Natural killer cell (primary cell): Measurements from ENCODE around the gene NSD2. TPM values are rescaled to one million over a fixed set of nuclear protein-coding genes. Genes with fewer than 3 reads are reported as not detected.

Experiments used
- ATAC-seq, 3 donors: fragments of 150-1000 bp in 2 of 3; fragments of 200-7000 bp in 1 of 3; cut with Tn5 transposase; 1 replicate in 1 of 3; 2 replicates in 2 of 3; pipeline ENCODE4 v1.10.0; 2021; ENCODE audit warnings: mild to moderate bottlenecking in 2 of 3, moderate library complexity in 2 of 3
- DNase-seq, 2 donors: peaks; one replicate each; pipeline versions ENCODE4 v3.0.0 to v3.0.0-alpha.2; 2013 to 2021; ENCODE audit warnings: mixed read lengths in 1 of 2
- H3K27ac ChIP-seq: one replicate; pipeline ENCODE4 v1.5.1; 2013; ENCODE audit warnings: mild to moderate bottlenecking, low read length
- H3K27me3 ChIP-seq: one replicate; pipeline ENCODE4 v1.6.1; 2013; ENCODE audit warnings: low read length; ENCODE audit not compliant: control insufficient read depth, insufficient read depth
- H3K36me3 ChIP-seq: one replicate; pipeline ENCODE4 v1.6.1; 2013; ENCODE audit warnings: low read length; ENCODE audit not compliant: control insufficient read depth, insufficient read depth
- H3K4me1 ChIP-seq: one replicate; pipeline ENCODE4 v1.6.1; 2013; ENCODE audit warnings: low read length; ENCODE audit not compliant: control insufficient read depth, insufficient read depth
- H3K4me3 ChIP-seq: one replicate; pipeline ENCODE4 v1.5.1; 2013; ENCODE audit warnings: low read length
- H3K9me3 ChIP-seq: one replicate; pipeline ENCODE4 v1.6.1; 2013; ENCODE audit warnings: low read length; ENCODE audit not compliant: control insufficient read depth, insufficient read depth
- H3K27ac Mint-ChIP-seq, 2 donors: one replicate each; pipeline ENCODE4 v1.8.0; 2022; ENCODE audit warnings: mild to moderate bottlenecking in 2 of 2, mixed read lengths in 2 of 2, moderate library complexity in 1 of 2
- H3K27me3 Mint-ChIP-seq, 2 donors: one replicate each; pipeline ENCODE4 v1.8.0; 2022; ENCODE audit warnings: low read depth in 2 of 2, mixed read lengths in 2 of 2
- H3K36me3 Mint-ChIP-seq: one replicate; pipeline ENCODE4 v1.8.0; 2022; ENCODE audit warnings: mixed read lengths
- H3K4me1 Mint-ChIP-seq, 2 donors: one replicate each; pipeline ENCODE4 v1.8.0; 2022; ENCODE audit warnings: mixed read lengths in 2 of 2
- H3K4me3 Mint-ChIP-seq: one replicate; pipeline ENCODE4 v1.8.0; 2022; ENCODE audit warnings: mild to moderate bottlenecking, moderate library complexity, mixed read lengths
- H3K9me3 Mint-ChIP-seq, 2 donors: one replicate each; pipeline ENCODE4 v1.8.0; 2022; ENCODE audit warnings: mixed read lengths in 2 of 2
- CTCF ChIP-seq: fragments of 200-600 bp; IDR thresholded peaks from one replicate; pipeline ENCODE4 v1.8.0; 2022; ENCODE audit warnings: antibody characterized with exemption
- WGBS: methylation state at CpG from one replicate; pipeline ENCODE4 v1.1.7; 2013; ENCODE audit warnings: missing lambda C conversion rate; ENCODE audit not compliant: insufficient coverage; 5-methylcytosine and 5-hydroxymethylcytosine counted together
- intact Hi-C: fragments of 100-400 bp; cut with micrococcal nuclease; formaldehyde crosslinking; loops from one replicate; pipeline ENCODE4 v1.14.2; 2022
- total RNA-seq, 4 donors: library from RNA; stranded (reverse); fragments of 120-200 nt in 1 of 4; gene quantifications; one replicate each; pipeline versions ENCODE4 v1.2.3 to v1.2.4, GENCODE V29; 2013 to 2022

Gene NSD2
- total RNA-seq, 3 donors from 2014 or later (not counting 1 experiment from before 2014, with no cell fraction given): 36.4 to 51.0 (median 48.3) TPM

GRCh38 chr4:1895971-1896657 is 24.9 kb downstream of the NSD2 start:
- Mint-ChIP-seq H3K9me3 (no peaks in the 10 kb centered on the region), H3K27me3 (no peaks in the 10 kb centered on the region), H3K4me1 (peaks cover 9 to 10% of the 10 kb centered on the region in 2 donors), H3K4me3 (no peak overlapping the region), H3K27ac (no peak overlapping the region), H3K36me3 (no peaks in the 10 kb centered on the region)
- H3K27ac ChIP-seq: no peak overlapping the region
- 85% methylated on average over 8 of the region's 8 CpGs for WGBS
- intact Hi-C loops: no loop called here
- DNase-seq (no peak), ATAC-seq (no peak)
- H3K36me3 ChIP-seq: peaks cover 5% of the 10 kb centered on the region
- no peak for TF ChIP-seq CTCF
- no peaks in the 10 kb centered on the region for H3K27me3 ChIP-seq
- no peaks in the 10 kb centered on the region for H3K9me3 ChIP-seq
- no peak overlapping the region for H3K4me3 ChIP-seq
- peaks cover 3% of the 10 kb centered on the region for H3K4me1 ChIP-seq

- H3K4me1 Mint-ChIP-seq: peaks cover 9 to 10% of the 10 kb centered on the region in 2 donors
- H3K4me1 ChIP-seq: peaks cover 3% of the 10 kb centered on the region
Measured at GRCh38 chr4:1896658-1896991, 25.4 kb downstream of the NSD2 start.

GRCh38 chr4:1898007-1898406 is 26.8 kb downstream of the NSD2 start:
- H3K4me3 ChIP-seq: no peak overlapping the region
- H3K9me3 ChIP-seq: no peaks in the 10 kb centered on the region
- intact Hi-C loops: no loop called here
- DNase-seq: no peak
- H3K4me3 Mint-ChIP-seq: no peak overlapping the region
- H3K27ac Mint-ChIP-seq: no peak overlapping the region
- no peak overlapping the region for H3K27ac ChIP-seq
- 96% methylated on average over 6 of the region's 6 CpGs for WGBS
- no peak for ATAC-seq
- H3K9me3 Mint-ChIP-seq: no peaks in the 10 kb centered on the region
- H3K27me3 ChIP-seq: no peaks in the 10 kb centered on the region
- no peak for TF ChIP-seq CTCF
- H3K36me3 ChIP-seq: peaks cover 9% of the 10 kb centered on the region
- H3K36me3 Mint-ChIP-seq: no peaks in the 10 kb centered on the region
- no peaks in the 10 kb centered on the region for H3K27me3 Mint-ChIP-seq
- H3K4me1 Mint-ChIP-seq: peaks cover 10% of the 10 kb centered on the region in 2 donors
- H3K4me1 ChIP-seq: peaks cover 3% of the 10 kb centered on the region

More at GRCh38 chr4:1896658-1896991, 25.4 kb downstream of the NSD2 start:
- H3K27ac Mint-ChIP-seq: no peak overlapping the region
- H3K4me3 Mint-ChIP-seq: no peak overlapping the region
- no peaks in the 10 kb centered on the region for H3K27me3 ChIP-seq
- no peaks in the 10 kb centered on the region for H3K9me3 Mint-ChIP-seq
- H3K36me3 ChIP-seq: peaks cover 9% of the 10 kb centered on the region
- intact Hi-C loops: no loop called here
- no peaks in the 10 kb centered on the region for H3K36me3 Mint-ChIP-seq
- 99% methylated on average over 6 of the region's 6 CpGs for WGBS
- no peak for TF ChIP-seq CTCF
- no peak overlapping the region for H3K4me3 ChIP-seq
- DNase-seq (no peak), ATAC-seq (no peak)
- no peaks in the 10 kb centered on the region for H3K27me3 Mint-ChIP-seq
- H3K27ac ChIP-seq: no peak overlapping the region
- H3K9me3 ChIP-seq: no peaks in the 10 kb centered on the region

GRCh38 chr4:1898681-1899080 is 27.5 kb downstream of the NSD2 start:
- Mint-ChIP-seq H3K9me3 (no peaks in the 10 kb centered on the region), H3K4me3 (no peak overlapping the region), H3K27ac (peak overlapping the region; percentile 19 to 64), H3K4me1 (peaks cover 10 to 15% of the 10 kb centered on the region in 2 donors), H3K27me3 (no peaks in the 10 kb centered on the region), H3K36me3 (no peaks in the 10 kb centered on the region)
- Histone ChIP-seq H3K9me3 (no peaks in the 10 kb centered on the region), H3K27ac (no peak overlapping the region), H3K27me3 (no peaks in the 10 kb centered on the region), H3K36me3 (peaks cover 9% of the 10 kb centered on the region), H3K4me1 (peaks cover 3% of the 10 kb centered on the region), H3K4me3 (no peak overlapping the region)
- intact Hi-C loops: loop anchor here (1.0 kb wide), 2 partner anchors 42 to 150 kb away; partner anchors contain the start of gene LETM1
- ATAC-seq (no peak), DNase-seq (no peak)
- 83% methylated on average over 1 of the region's 1 CpG for WGBS
- no peak for TF ChIP-seq CTCF
